K562 (cell line): ENCODE data around the gene ZFAND5.

ENCODE experiments used
- CHD2 ChIP-seq: IDR thresholded peaks from 2 replicates; pipeline ENCODE4 v1.6.1; 2011; ENCODE audit warnings: low read depth, low read length
- ETV6 ChIP-seq, 3 experiments: fragments of 150-350 bp in 1 of 3; sonication (generic) in 1 of 3; formaldehyde crosslinking in 1 of 3; IDR thresholded peaks; 2 replicates each; pipeline versions ENCODE4 v1.6.1 to v1.8.0; 2014 to 2022; ENCODE audit warnings: borderline replicate concordance in 2 of 3, low read depth in 2 of 3, antibody characterized with exemption in 1 of 3, low read length in 1 of 3, mild to moderate bottlenecking in 1 of 3, missing genetic modification reagents in 1 of 3
- EZH2 ChIP-seq: IDR thresholded peaks from 2 replicates; pipeline ENCODE4 v1.6.1; 2012; ENCODE audit warnings: low read depth, mild to moderate bottlenecking, inconsistent platforms, low read length, borderline replicate concordance
- MCM7 ChIP-seq, 2 experiments: fragments of 450-650 bp; IDR thresholded peaks; 2 replicates each; pipeline ENCODE4 v1.6.1; 2016 to 2018
- NR3C1 ChIP-seq: sonication (generic); formaldehyde crosslinking; IDR thresholded peaks from 2 replicates; pipeline ENCODE4 v1.8.1; 2022; ENCODE audit warnings: missing genetic modification reagents
- RNF2 ChIP-seq: sonication (generic); IDR thresholded peaks from 2 replicates; pipeline ENCODE4 v1.6.1; 2016
- SMARCC2 ChIP-seq: fragments of 450-650 bp; IDR thresholded peaks from 2 replicates; pipeline ENCODE4 v1.6.1; 2017; ENCODE audit warnings: antibody characterized with exemption, moderate library complexity, mild to moderate bottlenecking, low read depth
- TCF7L2 ChIP-seq: fragments of 150-350 bp; IDR thresholded peaks from 2 replicates; pipeline ENCODE4 v1.6.1; 2016; ENCODE audit warnings: low read depth, mild to moderate bottlenecking, low read length, moderate library complexity
- ZNF354B ChIP-seq: fragments of 250-450 bp; sonication (Bioruptor Pico); IDR thresholded peaks from 2 replicates; pipeline ENCODE4 v1.4.0; 2020
- TF ChIP-seq, protein P1 (sequence below), 3 experiments: IDR thresholded peaks in 2 of 3; conservative IDR thresholded peaks in 1 of 3; 2 replicates each; pipeline ENCODE4 v1.5.1; 2011 to 2012; ENCODE audit warnings: low read length in 3 of 3, mild to moderate bottlenecking in 3 of 3, control low read depth in 2 of 3, improper control_type of control experiment in 1 of 3, inconsistent platforms in 1 of 3, low read depth in 1 of 3, mixed read lengths in 1 of 3, moderate library complexity in 1 of 3; ENCODE audit not compliant: insufficient read depth in 2 of 3
- TF ChIP-seq, protein P2 (sequence below): fragments of 250-450 bp; sonication (Bioruptor Pico); IDR thresholded peaks from 2 replicates; pipeline ENCODE4 v1.5.0; 2021
- TF ChIP-seq, protein P3 (sequence below): sonication (generic); formaldehyde crosslinking; IDR thresholded peaks from 2 replicates; pipeline ENCODE4 v1.8.1; 2023; ENCODE audit warnings: mild to moderate bottlenecking, missing genetic modification reagents
- TF ChIP-seq, protein P4 (sequence below): sonication (generic); formaldehyde crosslinking; IDR thresholded peaks from 2 replicates; pipeline ENCODE4 v1.8.0; 2022; ENCODE audit warnings: missing genetic modification reagents, mild to moderate bottlenecking, moderate library complexity, borderline replicate concordance

DNA sequence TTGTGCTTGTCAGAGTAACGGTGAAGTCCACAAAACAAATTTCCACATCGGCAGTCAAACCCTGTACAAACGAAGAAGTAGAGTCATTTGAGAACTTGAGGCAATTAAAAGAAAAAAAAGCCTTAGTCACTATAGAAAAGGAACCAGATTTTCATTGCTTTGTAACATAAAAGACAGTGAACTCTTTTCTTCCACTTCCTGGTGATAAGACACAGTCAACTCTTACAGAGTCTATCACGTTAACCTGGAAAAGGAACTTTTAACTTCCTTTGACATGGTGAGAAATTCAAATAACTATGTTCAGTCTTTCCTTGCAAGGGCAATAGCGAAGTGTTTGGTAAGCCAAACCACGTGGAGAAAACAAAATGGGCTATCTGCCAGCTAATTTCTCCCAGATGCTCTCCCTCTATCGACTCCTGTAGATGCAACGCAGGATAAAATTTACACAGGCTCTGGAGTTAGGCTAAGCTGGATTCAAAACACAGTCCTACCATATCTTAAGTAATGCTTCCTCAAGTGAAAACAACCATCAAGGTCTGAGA, 8.9 kb downstream of the ZFAND5 start:
- TF ChIP-seq CHD2 (no peak), RNF2 (no peak), ETV6 (IDR thresholded peaks at IDR 0.05; ENCODE audit: borderline replicate concordance in 1 of 2, low read depth in 2 of 2, low read length in 1 of 2) (no peak), ETV6 (CRISPR knock-in tag; IDR thresholded peaks at IDR 0.05; ENCODE audit: borderline replicate concordance) (no peak), EZH2 (no peak), NR3C1 (CRISPR knock-in tag) (no peak), MCM7 (IDR thresholded peaks at IDR 0.05) (no peak), ZNF354B (CRISPR knock-in tag) (no peak), TCF7L2 (no peak), SMARCC2 (no peak)
- TF ChIP-seq, protein P1, sequence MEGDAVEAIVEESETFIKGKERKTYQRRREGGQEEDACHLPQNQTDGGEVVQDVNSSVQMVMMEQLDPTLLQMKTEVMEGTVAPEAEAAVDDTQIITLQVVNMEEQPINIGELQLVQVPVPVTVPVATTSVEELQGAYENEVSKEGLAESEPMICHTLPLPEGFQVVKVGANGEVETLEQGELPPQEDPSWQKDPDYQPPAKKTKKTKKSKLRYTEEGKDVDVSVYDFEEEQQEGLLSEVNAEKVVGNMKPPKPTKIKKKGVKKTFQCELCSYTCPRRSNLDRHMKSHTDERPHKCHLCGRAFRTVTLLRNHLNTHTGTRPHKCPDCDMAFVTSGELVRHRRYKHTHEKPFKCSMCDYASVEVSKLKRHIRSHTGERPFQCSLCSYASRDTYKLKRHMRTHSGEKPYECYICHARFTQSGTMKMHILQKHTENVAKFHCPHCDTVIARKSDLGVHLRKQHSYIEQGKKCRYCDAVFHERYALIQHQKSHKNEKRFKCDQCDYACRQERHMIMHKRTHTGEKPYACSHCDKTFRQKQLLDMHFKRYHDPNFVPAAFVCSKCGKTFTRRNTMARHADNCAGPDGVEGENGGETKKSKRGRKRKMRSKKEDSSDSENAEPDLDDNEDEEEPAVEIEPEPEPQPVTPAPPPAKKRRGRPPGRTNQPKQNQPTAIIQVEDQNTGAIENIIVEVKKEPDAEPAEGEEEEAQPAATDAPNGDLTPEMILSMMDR (IDR thresholded peaks at IDR 0.05 in 2 of 3, conservative IDR thresholded peaks at IDR 0.05 in 1 of 3; ENCODE audit: insufficient read depth in 2 of 3, low read depth in 1 of 3, low read length in 3 of 3), result no peak
- TF ChIP-seq, protein P2, sequence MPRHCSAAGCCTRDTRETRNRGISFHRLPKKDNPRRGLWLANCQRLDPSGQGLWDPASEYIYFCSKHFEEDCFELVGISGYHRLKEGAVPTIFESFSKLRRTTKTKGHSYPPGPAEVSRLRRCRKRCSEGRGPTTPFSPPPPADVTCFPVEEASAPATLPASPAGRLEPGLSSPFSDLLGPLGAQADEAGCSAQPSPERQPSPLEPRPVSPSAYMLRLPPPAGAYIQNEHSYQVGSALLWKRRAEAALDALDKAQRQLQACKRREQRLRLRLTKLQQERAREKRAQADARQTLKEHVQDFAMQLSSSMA (CRISPR knock-in tag), result no peak
- TF ChIP-seq, protein P3, sequence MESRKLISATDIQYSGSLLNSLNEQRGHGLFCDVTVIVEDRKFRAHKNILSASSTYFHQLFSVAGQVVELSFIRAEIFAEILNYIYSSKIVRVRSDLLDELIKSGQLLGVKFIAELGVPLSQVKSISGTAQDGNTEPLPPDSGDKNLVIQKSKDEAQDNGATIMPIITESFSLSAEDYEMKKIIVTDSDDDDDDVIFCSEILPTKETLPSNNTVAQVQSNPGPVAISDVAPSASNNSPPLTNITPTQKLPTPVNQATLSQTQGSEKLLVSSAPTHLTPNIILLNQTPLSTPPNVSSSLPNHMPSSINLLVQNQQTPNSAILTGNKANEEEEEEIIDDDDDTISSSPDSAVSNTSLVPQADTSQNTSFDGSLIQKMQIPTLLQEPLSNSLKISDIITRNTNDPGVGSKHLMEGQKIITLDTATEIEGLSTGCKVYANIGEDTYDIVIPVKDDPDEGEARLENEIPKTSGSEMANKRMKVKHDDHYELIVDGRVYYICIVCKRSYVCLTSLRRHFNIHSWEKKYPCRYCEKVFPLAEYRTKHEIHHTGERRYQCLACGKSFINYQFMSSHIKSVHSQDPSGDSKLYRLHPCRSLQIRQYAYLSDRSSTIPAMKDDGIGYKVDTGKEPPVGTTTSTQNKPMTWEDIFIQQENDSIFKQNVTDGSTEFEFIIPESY (CRISPR knock-in tag), result no peak
- TF ChIP-seq, protein P4, sequence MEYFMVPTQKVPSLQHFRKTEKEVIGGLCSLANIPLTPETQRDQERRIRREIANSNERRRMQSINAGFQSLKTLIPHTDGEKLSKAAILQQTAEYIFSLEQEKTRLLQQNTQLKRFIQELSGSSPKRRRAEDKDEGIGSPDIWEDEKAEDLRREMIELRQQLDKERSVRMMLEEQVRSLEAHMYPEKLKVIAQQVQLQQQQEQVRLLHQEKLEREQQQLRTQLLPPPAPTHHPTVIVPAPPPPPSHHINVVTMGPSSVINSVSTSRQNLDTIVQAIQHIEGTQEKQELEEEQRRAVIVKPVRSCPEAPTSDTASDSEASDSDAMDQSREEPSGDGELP, result no peak
